HG02642 (cell line): ENCODE results near the gene RERE.
"Not testable (repeated sequence)": the region's sequence is repeated elsewhere in the genome, so short reads cannot be mapped to it uniquely, and the experiment has no call there.

ENCODE experiments used
- ATAC-seq: cut with Tn5 transposase; IDR thresholded peaks from one replicate; pipeline ENCODE4 v1.9.1; 2021; ENCODE audit warnings: mild to moderate bottlenecking; ENCODE audit not compliant: unreplicated experiment, poor library complexity

RERE gene

DNA sequence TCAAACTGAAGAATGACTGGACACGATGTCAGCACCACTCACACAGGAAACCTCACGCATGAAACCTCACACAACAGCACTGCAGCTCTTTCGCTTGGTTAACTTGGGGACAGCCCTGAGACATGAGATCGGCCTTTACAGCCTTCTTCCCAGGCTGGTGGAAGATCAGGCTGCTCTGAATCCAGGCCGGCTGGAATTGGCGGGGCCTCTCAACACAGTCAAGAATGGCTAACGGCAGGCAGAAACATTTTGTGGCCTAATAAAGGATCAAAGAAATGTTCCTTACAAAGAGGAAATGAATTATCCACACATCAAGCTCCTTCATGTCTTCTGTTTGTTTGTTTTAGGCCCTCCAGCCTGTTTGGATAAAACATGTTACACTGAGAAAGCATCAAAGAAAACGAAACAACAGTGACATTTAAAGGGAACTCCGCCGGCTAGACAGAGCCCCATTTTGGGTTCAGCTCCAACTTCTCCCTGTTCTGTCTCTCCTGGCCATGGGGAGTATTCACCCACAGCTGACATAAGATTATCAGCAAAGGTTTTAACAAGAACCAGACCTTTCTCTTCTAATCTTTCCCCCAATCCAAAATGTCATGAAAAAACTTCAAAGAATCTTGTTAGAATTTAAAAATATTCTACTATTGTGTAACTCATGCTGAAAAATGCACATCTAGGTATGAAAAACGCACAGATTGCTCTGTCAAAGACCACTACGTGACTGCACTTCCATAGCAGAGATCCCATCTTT is 368.4 kb downstream of the RERE start:
- no peak for ATAC-seq

DNA sequence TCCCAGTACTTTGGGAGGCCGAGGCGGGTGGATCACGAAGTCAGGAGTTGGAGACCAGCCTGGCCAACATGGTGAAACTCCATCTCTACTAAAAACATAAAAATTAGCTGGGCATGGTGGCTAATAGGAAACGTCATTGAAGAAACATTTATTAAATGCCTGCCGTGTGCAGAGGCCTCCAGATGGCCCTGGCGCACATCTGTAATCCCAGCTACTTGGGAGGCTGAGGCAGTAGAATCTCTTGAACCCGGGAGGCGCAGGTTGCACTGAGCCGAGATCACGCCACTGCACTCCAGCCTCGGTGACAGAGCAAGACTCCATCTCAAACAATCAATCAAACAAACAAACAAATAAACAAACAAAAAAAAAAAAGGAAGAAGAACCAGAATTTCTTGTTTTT is 368.9 kb downstream of the RERE start:
- ATAC-seq, result not testable (repeated sequence)

DNA sequence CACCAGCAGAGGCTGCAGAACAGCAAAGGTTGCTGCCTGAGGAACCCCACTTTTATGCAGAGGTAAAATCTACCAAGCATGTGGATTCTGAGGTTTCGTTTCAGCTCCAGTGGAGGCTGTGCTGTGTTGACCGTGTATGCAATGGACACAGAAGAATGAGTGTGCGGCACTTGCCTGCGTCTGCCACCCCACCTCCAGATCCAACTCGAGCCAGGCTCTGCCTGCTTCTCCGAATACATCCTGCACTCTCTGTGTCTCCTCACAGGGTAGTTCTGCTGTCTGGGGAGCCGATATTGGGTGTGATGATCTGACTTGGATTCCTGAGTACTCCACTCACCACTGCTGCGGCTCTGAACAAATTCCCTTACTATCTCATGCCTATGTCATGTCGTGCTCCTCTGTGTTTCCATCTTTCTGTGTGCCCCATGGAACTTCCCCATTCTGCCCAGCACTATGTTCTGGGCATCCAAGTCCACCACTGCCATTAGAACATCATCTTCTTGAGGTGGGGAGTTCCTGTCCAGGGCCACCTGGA is 369.8 kb downstream of the RERE start:
- ATAC-seq, result no peak

DNA sequence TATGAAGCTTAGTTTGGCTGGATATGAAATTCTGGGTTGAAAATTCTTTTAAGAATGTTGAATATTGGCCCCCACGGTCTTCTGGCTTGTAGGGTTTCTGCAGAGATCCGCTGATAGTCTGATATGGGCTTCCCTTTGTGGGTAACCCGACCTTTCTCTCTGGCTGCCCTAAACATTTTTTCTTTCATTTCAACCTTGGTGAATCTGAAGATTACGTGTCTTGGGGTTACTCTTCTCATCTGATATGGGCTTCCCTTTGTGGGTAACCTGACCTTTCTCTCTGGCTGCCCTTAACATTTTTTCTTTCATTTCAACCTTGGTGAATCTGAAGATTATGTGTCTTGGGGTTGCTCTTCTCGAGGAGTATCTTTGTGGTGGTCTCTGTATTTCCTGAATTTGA is 371.3 kb downstream of the RERE start:
- ATAC-seq, result not testable (repeated sequence)

DNA sequence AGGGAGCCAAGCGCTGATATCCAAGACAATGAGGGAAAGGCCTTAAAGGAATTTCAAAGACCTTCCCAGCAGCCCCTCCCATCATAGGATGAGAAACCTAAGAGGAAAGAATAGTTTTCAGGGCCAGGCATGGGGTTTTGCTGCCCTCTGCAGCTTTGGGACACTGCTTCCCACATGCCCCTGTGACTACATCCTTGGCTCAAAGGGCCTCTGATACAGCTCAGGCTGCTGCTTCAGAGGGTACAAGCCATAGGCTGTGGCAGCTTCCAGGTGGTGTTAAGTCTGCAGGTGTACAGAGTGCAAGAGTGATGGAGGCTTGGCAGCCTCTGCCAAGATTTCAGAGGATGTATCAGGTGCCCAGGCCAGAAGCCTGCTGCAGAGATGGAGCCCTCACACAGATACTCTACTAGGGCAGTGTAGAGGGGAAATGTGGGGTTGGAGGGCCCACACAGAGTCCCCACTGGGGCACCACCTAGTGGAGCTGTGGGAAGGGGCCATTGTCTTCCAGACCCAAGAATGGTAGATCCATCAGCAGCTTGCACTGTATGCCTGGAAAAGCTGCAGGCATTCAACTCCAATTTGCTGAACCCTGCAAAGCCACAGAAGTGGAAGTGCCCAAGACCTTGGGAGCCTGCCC is 373.8 kb downstream of the RERE start:
- no peak for ATAC-seq

DNA sequence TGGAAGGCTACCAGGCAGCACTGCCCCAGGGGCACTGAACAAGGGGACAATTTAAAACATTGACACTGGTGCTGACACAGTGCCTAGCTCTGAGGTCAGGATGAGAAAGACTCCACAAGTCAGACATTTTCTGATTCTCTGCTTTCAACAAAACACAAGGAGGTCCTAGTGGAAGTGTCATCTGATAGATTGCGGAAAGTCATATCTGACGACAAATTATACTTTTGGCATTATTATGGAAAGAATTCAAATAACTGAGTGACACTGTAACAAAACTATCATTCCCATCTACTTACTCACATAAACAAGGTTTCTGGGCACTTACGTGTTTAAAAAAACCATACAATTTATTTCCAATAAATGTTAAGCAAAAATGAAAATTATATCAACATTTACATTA is 376.0 kb downstream of the RERE start:
- no peak for ATAC-seq

DNA sequence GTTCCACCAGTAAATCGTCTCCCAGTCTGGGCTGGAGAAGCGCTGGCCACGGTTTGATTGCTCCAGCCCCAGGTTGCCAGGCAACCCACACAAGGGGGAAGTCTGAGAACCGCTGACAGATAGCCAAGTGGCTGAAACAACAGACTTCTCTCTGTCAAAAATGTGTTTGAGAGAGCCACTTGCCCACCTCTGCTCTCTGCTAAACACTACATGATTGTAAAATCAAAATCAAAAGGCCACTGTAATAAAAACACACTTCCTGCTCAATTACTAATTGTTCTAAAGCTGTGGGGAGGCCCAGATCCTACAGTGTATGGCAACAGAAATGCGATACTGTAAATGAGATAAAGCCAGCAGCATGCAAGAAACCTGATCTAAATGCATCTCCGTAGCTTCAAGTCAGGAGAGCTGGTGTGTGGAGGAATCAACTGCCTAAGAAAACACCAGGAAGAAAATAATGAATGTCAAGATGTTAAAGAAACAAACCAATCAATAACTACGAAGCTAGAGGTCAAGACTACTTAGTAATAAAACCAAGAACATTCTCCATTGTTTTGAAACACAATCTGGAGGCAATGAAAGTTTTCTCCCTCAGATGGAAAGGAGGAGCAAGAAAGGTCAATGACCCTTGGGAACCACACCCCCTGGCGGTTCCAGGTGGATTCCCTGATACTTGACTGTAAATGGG is 378.3 kb downstream of the RERE start:
- no peak for ATAC-seq

DNA sequence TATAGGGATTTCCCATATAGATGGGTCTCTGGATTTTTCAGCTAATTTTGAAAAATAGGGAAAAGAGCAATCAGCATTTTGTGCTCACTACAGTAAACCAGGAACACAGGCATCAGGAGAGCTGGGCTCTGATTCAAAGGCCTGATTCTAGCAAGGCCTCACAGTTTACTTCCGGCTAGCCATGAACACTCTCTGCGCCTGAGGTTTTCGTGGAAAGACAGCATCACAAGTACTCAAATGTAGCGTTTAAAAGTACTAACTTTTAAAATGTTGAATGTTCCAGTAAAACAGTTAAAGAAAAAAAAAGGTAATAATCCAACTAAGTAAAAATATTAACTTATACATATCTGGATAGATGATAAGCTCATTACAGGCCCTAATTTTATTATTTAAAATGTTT is 379.0 kb downstream of the RERE start:
- ATAC-seq, result no peak

DNA sequence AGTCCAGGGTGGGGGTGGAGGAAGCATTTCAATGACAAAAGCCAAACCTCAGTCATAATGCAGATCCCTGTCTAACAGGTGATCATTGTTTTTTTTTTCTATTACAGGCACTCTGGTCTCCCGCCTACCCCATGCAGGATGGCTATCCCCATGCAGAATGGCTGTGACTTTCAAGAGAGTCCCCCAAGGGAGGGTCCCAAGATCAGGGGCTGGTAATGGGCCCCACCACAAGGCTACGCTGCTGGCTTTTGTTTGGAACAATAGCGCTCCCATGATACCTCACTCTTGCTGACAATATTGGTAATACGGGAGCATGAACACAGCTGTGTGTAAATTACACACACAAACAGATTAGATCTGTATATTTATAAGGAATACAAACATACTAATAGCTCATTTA is 380.1 kb downstream of the RERE start:
- no peak for ATAC-seq

DNA sequence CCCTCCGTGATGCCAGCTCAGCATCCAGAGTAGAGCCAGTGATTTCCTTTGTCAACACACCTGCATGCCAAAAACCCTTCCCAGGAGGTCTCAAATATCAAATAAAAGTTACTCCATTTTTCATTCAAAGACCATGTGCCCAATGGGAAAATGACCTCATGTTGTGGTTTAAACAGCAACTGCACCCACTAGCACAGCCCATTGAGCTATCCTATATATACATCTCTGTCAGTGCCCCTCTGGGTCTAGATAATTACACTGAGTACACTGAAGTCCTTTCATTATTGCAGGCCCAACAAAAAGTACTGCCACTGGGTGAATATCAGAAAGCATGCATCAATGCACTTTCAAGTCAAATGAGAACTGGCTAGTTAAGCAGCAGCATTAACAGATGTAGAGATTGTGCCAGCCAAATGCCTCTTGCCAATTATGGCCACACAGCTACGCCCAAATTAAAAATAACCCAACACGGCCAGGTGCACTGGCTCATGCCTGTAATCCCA is 381.8 kb downstream of the RERE start:
- no peak for ATAC-seq

DNA sequence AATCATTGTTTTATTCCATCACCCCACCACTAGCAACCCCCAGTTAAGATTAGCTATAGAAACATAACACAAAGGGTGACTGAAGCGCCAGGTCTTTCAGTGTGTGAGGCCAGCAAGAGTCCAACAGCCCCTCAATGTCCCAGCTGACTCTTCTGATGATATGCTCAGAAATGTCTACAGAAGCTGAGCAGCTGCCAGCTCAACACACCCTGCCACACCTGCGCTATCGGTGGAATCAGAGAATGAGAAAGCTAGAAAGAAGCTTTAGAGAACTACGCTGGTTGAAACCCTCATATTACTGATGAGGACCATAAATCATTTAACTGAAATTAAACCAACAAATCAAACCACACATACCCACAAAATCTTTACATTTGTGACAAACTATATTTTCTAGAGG is 383.3 kb downstream of the RERE start:
- no peak for ATAC-seq

DNA sequence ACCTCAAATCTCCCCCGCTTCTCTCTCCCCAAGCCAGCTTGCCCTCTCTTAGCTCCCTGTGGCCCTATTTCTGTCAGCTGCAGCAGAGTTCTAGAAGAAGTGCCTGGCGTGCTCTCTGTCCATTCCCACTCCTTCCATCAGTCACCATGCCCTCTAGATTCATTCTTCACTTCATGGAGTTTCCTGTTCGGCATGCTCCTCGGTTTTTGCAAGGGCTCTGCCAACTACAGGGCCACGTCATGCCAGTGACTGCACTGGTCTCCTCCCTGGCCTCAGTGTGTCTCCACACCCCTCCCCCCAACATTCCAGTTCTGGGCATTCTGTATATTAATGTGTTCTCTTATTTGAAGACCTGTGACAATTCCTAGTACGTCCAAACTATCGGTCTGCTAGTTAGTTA is 385.7 kb downstream of the RERE start:
- no peak for ATAC-seq

DNA sequence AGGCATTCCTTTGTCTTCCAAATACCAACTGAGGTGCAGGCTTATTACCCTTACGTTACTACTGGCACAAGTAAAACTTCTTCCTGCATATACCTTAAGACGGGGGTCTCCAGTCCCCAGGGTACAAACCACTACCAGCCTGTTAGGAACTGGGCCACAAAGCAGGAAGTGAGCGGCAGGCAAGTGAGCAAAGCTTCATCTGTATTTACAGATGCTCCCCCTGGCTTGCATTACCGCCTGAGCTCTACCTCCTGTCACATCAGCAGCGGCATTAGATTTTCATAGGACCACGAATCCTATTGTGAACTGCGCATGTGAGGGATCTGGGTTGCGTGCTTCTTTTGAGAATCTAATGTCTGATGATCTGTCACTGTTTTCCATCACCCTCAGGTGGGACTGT is 386.4 kb downstream of the RERE start:
- no peak for ATAC-seq

DNA sequence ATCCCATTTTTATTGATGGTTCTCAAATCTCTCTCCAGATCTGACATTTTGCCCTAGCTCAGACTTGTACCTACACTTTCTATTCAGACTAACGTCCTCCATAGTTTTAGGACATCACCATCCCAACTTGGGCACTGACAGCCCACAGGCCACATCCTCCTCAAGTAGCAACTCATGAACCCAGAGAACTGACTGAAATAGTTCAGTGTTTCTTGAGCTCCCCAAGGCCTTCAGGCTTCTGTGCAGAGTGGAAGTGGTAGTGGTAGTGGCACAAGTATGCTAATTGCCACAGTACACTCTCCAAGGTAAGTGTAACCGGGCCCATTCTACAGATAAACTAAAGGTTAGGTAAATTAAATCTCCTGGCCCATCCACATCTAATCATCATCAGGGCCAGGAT is 387.0 kb downstream of the RERE start:
- ATAC-seq, result no peak

DNA sequence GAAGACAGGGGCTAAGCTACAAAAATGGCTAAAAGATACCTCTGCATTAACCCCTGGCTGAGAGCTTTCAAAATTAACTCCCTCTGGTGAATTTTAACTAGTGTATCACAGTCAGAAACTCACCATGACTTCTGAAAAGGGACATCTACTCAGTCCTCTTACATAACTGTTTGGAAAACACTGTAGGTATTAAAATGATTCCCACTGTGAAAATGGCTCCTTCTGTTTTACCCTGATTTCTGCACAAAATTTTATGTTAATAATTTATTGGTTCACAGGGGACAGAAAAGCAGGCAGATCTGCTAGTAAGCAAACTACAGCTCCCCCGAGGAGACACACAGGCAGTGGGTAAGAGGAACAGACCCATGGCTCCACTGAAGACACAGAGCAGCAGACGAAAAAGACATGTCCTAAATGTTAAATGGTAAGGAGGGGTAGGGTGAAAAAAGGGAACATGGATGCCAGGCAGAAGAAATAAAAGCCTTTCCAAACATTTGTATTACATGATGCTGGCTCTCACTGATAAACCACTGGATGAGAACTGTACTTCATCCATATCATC is 387.8 kb downstream of the RERE start:
- no peak for ATAC-seq

DNA sequence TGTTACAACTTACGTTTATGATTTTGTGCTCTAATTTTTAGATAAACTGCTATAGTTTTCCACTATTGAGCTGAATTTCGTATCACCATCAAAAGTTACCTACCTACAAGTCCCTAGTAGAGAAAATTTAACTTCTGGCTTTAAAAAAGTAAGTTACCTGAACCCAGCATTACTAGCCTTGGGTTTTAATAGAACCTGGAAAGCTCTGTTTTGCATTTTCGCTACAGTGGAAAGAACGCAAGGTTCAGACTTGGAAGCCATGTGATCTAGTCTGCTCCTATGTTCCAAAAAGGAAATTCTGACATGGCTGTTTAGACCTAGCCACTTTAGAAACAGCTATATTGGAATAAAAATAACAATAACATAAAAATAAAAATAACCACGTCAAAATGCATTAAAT is 389.0 kb downstream of the RERE start:
- ATAC-seq, result no peak

DNA sequence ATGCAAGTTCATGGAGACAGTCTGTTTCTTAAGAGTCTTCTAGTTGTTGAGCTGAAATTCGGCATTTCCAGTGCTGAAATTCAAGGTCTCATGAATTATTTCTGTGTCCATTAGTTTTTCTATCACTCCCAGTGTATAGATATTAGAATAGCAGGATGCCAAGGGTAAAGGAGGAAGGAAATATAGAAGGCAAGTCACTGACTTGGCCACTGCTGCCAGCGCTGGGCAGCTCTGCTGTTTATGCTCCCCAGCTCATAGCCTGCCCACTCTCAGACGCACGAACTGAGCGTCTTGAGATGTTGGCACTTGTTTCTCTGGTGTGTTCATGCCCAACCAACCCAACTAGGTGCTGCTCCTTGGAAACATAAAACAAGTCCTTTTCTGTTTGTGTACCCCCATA is 389.5 kb downstream of the RERE start:
- no peak for ATAC-seq

DNA sequence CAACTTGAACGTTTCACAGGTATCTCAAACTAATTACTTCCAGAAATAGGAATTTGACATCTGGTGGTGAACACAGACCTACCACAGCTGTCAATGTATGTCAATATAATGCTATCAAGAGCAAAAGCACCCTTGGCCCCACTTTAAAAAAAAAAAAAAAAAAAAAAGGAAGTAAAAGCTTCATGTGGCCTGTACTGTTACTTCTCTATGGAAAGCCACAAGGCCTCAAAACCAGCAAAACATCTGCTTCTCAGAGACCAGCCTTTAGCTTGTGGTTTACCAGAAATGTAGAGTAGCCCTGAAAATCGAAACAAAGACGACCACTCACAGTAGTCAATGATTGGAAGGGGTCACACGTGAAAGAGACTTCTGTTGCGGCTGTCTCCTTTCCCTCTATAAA is 389.9 kb downstream of the RERE start:
- ATAC-seq, result peak; percentile 55

DNA sequence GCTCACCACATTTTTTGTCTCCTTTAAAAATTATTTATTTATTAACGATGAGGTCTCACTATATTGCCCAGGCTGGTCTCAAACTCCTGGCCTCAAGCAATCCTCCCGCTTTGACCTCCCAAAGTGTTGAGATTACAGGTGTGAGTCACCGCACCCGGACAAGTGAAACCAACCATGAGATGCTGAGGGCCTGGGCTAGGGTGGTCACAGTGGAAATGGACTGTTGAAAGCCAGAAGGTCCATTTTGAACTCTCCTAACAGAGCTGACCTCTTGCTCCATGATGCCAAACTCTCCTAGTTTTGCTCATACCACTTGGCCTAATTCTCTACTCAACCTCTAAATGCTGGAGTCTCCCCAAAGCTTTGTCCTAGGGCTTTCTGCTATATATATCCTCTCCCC is 390.4 kb downstream of the RERE start:
- peak; percentile 0 for ATAC-seq

DNA sequence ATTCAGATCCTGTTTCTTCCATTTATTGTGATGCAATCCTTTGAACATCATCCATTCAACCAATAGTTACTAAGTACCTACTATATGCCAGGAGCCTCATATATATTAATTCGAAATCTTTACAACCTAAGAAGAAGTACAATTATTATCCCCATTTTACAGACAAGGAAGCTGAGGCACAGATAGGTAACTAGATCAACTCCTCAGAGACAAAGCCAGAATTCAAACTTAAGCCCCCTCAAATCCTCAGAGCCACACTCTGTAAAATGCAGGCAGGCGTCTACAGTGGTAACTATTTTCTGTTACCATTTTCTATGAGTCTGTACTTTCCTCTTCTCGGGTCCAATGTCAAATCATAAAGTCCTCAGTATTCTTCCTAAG is 391.7 kb downstream of the RERE start:
- no peak for ATAC-seq
